CD4-positive, alpha-beta T cell treated with Interleukin-10 for 1 hour (primary cell): ENCODE measurements around the gene NDUFA8.
A peak's percentile ranks its signal among the peaks of the same experiment; 100 is the strongest.

Experiments
- DNase-seq: peaks from one replicate; pipeline ENCODE4 v3.0.0-alpha.2; 2020

The NDUFA8 gene

DNA sequence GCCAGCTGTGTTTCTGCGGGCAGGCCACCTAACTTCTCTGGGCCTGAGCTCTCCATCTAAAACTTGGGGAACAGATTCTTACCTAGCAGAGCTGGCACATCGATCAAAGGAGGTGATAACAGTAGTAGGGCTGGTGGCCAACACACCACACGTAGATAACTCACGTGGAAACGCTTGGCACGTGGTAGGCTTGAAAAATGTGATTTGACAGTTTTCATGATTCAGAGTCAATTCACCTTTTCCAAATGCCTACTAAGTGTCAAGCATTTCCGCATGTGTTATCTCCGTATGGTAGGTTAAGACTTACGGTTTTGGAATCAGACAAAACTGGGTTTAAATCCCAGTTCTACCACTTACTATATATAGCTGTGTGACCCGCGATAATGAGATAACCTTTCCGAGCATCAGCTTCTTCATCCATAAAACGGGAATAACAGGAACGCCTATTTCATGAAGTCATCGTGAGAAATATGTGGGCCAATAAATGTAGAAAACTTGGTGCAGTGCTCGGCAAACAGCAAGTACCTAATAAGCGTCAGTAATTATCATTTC, 25.5 kb downstream of the NDUFA8 start:
- no peak for DNase-seq

DNA sequence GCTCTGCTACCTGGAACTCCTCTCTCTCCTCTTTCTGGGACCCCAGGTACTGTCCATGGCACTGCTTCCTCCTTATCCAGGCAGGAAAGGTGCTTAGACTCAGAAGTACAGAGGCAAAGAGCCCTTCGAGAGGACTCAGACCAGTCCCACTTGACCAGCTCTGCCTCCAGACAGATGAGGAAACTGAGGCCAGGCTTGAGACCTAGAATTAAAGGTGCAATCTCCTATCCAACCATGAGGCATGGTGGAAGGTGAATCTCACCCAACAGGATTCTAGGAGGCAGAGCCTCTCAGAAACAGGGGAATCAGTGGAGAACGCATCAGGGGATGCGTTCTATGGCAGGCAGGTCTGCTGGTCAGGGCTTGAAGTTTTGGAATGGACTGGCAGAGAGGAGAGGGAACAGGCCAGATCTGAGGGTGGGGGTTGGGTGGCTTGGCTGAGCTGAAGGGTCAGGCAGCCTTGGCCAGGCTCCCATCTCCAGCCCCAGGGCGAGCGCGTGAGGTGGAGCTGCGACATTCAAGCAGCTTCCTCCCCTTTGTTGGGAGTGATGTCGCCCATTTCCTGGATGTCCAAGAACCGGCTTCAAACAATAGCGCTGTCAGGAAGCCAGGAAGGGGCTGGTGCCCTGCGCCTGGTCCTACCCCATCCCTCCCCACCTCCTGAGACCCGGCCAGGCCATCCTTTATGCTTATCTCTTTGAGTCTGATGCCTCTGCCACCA, 26.2 kb downstream of the NDUFA8 start:
- no peak for DNase-seq

DNA sequence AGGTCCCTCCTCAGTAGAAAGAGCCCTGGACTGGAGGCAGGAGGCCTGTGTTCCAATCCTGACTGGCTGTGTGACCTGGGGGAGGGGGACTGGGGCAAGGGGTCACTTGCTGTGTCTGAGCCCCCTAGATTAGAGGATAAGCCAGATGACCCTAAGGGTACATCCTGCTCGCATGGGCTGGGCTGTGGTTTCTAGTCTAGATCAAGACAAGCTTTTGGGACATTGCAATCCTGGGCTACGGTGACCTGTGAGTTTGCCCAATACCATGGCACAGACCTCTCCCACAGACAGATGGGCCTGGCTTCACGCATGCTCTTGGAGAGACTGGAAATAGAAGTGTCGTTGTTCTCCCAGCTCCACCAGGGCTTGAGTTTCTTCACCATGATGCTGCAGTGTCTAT, 27.0 kb downstream of the NDUFA8 start:
- no peak for DNase-seq

DNA sequence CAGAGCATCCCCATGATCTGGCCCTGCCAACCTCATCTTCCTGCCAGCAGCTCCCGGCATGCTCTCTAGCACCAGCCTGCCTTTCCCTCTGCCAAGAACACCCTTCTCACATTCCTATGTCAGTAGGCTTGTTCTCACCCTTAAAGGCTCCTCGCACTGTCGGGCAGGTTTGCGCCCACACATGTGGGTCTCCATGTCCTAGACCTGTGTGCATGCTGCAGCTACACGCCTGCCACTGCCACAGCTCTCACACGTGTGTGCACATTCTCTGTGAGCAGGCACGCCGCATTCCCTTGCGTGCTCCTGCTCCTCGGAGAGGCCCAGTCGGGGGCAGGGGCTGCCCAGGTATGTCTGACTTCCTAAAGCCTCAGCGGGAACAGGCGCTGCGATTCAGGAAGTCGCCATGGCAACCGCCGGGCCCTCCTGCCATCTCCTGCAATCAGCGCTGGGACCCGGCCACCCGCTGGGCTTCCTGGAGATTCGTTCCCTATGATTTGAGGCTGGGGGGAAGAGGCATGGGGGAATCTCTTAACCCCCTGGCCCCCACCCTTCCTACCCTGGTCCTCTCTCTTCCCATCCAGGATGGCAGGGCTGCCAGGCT, 28.1 kb downstream of the NDUFA8 start:
- DNase-seq = no peak

DNA sequence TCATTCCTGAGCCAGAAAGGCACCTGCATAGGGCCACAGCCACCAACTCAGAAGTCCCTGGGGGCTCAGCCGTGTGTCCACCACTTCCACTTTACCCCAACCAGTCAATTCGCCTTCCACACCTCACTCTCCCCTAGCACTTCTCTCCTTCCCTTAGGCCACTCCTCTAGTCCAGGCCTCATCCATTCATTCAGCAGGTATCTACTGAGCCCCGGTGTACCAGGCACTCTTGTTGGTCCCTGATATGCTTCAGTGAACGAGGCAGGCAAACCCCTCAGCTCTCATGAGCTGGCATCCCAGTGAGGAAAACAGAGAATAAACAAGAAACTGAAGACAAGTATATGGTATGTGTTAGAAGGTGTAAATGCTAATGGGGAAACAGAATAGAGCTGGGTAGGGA, 28.7 kb downstream of the NDUFA8 start:
- DNase-seq = no peak

DNA sequence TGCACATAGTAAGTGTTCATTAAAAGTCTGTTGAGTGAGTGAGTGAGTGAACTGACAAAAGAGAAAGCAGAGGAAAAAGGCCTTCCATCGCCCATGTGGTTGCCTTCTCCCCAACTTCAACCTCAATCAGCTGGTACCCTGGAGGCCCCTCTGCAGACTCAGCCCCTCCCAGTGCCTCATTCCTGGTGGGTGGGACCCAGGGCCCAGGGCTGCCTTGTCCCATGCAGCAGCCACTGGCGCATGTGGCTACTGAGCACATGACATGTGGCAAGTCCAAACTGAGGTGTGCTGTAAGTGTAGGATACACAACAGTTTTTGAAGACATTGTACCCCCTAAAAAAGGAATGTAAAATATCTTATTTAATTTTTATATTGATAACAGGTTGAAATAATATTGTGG, 29.6 kb downstream of the NDUFA8 start:
- no peak for DNase-seq

DNA sequence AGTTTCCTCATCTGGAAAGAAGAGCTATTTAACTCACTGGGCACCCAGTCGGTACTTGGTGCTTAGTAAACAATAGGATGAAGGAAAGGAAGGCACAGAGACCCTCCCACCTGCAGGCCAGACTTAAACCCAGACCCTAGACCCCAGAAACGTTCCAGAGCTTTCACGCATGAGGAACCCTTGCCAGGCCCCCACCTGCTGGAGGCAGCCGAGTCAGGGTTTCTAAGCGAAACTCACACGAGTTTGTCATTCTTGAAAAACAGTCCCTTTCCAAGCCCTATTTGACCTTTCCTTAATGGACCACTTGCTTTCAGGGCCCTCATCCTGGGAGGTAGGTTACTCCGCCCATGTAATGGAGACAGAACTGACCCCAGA, 30.6 kb downstream of the NDUFA8 start:
- DNase-seq = no peak

DNA sequence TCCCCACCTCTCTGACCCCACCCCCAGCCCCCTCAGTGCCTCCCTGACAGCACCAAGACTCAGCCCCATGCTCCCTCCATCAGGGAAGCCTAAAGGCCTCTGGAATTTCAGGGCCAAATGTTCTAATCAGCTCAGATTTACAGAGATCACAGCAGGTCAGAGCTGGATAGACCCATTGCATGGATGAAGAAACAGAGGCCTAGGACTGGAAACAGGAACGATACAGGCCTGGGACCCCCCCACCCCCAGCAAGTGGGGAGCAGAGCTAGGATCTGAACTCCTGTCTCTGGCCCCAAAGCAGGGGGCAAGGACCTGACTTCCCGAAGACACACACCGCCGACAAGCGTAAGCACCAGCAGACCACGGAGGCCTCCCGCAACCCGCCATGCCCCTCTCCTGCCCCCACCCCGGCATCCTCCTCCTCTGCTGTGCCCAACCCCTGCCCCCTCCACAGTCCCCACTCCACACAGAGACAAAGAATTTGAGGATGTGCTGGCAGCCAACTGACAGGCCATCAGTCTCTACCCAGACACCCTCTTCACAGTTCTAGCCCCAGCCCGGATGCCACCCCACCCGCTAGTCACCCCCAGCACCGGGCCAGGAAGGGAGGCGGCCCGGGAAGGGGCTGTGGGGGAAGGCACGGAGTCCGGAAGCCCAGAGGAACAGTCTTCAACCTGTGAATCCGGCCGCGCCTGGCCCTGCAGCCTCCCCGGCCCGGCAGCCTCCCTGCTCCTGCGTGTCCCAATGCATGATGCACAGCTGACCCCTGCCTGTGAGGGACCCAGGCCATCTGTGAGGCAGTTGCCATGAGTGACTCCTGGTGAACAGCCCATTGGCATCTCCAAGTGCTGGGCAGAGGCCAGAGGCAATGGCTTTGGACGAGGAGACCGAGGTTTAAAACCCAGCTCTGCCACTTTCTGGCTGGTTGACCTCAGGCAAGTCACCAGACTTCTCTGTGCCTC, 31.3 kb downstream of the NDUFA8 start:
- DNase-seq = peak; percentile 16

DNA sequence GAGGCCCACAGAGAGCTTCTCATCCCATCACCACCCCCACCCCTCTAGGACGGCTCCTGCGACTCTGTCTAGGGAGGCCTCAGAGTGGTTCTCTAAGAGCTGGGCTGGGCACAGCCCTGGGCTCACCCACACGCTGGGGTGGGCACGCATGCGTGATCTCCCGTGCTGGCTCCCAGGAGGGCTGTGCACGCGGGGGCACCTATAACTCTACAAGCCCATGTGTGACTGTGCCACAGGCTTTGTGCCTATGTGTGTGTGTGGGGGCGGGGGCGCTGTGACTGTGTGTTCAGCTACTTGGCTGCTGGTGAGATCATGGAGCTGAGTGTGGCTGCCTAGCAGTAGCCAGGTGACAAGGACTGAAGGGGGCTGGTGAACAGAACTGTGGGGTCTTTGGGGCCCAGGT, 32.2 kb downstream of the NDUFA8 start:
- DNase-seq = no peak

DNA sequence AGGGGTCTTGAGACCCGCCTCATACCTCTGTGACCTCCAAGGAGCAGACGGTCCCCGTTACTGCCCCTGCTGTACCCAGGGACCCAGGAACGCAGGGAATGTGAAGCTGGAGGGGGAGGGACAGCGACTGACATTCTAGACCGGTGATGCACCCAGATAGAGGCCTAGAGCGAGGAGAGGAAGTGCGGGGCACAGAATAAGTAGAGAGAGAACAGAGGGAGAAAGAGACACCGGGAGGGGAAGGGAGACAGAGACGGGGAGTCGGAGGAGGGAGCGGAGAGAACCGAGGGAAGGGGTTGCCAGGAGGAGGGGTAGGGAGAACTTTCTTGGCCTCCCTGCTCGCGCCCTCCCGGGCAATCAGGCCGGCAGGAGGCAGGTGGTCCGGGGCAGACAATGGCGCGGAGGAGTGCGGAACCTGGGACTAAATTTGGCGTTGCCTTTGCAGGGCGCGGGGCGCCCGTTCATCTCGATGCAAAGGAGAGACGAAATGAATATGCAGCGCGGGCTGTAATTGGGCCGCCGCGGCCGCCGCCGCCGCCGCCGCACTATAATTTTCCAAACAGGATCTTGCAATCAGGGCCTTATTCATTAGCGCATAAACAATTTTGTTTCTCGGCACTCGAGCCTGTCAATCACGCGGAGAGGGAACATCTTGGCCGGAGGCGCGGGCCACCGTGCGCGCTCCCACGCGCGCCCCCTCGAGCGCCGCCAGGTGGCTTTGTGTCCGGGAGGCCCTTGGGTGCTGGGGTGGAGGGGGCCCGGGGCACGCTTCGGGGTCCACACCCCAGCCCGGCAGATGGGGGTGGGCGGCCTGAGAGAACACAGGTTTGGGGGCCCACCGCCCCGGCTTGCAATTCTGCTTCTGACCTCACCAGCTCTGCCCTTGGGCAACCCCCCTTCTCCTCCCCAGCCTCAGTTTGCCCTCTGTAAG, 33.0 kb downstream of the NDUFA8 start:
- DNase-seq = no peak

DNA sequence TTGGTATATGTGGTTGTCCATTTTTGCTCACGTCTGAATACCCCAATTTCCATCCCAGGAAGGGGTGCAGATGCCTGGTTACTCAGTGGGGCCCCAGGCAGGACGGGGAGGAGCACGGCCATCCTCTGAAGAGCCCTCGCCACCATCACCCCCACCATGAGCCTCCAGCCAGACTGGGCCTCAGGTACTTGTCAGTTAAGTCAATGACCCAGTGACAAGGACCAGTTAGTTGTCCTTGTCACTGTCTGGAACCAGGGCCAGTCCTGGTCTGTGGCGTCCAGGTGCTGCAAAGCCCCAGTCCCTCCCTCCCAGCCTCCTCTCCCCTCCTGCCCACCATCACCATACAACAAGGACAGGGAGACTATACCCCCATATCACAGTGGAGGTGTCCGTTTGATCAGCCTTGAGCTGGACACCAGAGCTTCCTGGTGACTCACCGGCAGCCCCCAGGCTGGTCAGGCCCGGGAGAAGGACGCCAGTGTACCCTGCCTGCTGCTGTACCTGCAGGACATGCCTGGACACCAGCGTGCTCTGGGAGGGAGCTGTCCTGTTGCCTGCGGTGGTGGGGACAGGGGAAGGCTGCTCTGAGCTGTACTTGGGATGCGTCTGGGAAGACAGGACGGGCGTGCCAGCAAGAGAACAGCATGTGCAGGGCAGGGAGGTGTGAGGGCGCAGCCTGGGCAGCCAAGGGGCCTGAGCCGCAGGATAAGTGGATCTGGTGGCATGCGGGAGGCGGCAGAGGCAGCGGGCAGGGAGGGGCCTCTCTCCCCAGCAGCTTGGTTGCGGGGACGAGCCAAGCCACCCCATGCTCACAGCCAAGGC, 33.9 kb downstream of the NDUFA8 start:
- no peak for DNase-seq

DNA sequence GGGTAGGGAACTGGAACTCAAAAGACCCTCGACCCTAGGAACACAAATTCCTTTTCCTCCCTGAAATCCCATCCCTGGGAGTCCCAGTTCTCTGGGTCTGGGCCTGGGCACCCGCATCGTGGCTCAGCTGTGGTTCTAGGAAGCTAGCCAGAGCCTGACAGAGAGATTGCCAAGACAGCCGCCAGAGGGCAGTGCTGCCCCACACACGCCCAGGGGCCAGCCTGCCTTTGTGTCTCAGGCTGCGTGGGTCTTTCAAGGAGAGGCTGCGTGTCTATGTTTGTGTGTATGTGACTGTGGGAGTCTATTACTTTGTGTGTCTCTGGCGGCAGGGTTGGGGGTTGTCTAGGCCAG, 34.4 kb downstream of the NDUFA8 start:
- peak; percentile 79 for DNase-seq

DNA sequence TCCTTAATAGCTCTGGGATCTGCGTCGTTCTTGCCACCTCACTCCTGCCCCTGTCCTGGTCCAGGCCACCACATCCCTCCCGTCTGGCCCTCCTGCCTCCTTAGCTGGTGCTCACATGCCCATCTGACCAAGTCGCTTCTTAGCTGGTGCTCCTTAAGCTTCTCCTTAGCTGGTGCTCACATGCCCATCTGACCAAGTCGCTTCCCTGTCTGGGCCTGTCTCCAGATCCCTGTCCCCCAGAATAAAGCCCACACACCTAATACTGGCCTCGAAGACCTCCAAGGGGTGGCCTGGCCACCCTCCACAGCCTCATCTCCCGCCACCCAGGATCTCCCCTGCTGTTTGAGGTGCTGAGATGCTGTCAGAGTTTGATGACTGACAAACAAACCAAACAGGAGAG, 35.1 kb downstream of the NDUFA8 start:
- no peak for DNase-seq

DNA sequence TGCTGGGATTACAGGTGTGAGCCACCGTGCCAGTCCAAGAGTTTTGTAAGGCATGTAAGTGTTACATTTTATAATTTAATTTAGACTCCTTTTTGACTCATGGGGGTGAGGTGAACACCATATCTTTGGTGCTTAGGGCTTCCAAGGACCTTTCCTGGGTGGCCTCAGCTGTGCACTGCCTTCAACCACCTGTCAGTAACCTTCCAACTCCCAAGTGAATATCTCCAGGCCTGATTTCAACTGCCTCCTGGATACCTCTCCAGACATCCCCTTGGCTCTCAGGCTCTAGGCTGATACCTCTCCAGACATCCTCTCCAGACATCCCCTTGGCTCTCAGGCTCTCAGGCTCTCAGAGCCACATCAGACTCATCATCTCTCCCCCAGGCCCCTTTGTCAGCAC, 35.5 kb downstream of the NDUFA8 start:
- DNase-seq = no peak

DNA sequence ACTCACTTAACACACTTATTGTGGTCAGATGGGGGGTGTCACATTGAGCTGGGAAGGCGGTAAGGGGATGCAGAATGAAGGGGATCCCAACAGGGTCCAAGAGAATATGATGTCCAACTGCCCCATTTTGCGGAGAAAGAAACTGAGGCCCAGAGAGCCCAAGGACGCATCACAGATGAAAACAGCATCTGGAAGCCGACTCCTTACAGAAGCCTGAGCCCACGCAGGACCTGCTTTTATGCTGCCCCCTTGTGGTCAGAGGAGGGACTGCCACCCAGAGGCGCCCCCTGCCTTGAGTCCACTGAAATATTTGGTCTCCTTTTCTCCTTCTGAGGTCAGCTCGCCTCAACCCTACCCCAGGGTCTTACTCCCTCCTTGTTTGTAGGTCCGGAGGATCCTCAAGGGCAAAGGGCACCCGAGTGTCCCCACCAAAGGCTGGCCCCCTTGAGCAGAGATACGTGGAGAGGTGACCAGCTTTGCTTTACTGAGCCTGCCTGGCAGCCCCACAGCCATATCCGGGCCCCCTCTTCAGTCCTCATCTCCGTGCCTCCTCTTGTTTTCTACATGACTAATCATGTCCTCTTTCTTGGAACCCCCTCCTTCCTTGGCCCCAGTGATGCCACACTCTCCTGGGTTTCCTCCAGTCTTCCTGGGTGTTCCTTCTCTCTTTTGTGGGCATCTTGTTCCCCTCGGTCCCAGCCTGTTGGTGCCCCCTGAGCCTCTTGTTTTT, 36.5 kb downstream of the NDUFA8 start:
- peak; percentile 69 for DNase-seq

DNA sequence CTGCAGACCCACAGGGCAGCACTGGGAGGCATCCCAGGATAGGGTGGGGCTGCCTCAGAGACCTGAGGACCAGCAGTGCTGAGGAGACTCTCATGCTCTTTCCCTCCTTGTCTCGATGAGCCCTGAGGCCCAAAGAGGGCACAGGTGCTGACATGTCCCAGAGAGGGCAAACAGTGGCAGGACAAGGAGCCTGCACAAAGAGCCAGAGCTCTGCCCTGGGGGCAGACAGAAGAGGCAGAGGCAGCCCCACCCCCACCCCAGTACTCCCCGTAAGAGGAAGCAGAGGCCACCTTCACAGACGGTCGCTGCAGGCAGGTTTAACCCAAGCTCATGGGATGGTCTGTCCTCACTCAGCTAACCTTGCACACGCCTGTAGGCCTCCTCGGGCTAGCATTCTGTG, 37.1 kb downstream of the NDUFA8 start:
- DNase-seq = no peak

DNA sequence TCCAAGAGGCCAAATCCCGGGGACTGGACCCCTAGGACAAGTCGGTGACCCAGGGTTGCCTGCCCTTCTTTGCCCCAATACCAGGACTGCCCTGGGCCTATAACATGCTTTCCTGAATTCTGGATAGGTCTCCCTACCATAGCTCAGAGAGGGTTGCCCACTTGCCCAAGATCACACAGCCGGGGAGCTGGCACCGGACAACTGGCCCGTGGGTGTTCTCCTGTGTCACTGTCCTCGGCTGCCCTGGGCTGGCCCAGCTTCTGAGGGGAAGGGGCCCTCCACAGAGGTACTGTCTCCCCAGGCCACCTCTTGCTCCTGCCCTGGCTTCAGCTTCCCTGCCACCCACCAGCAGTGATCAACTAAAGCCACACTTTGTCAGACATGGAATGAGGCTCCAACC, 37.6 kb downstream of the NDUFA8 start:
- no peak for DNase-seq

DNA sequence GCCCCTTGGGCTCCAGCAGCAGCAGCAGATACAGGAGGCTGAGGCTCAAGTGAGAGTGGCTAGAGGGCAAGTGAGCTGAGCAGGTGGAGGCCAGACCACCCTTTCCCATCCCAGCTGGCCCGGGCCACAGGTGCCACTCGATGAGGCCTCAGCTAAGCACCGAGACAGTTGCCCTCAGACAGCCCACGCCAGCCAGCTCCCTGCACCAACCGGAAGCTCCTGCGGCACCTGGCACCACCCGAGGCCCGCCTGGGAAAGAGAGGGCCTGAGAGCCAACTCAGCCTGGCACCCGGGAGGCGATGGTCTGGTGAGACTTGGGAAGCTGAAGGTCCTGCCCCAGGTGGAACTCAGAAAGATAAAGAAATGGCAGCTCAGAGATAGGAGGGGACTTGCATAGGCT, 38.2 kb downstream of the NDUFA8 start:
- DNase-seq = no peak

DNA sequence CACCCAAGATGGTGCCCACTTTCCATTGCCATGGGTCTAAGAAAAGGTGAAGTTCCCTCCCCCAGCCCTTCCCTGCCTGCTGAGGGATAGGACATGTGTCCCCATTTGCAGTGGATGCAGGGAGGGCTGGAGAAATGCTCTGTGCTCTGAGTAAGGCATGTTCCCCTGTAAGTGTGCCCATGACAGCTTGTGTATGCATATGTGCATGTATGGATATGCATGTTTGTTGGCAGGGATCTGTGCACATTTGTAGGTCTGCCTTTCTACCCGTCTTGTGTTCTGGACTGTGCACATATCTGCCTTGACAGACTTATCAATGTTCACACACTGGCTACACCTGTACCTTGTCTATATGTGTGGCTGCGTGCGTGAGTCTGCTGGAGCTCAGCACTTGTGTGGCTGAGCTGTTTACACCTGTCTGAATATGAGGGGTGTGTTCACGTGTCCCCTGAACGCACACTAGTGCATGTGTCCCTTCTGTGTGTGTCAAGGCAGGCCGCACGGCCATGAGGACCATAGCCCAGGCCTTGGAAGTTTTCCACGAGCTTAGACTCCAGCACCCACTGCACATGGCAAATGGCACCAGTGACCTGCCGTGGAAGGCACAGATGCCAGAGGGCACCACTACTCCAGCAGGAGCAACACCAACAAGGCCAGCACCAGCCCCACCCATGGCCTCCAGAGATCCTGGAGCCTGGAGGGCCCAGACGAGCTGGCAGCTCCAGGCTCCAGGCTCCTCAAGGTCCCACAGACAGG, 39.1 kb downstream of the NDUFA8 start:
- no peak for DNase-seq

DNA sequence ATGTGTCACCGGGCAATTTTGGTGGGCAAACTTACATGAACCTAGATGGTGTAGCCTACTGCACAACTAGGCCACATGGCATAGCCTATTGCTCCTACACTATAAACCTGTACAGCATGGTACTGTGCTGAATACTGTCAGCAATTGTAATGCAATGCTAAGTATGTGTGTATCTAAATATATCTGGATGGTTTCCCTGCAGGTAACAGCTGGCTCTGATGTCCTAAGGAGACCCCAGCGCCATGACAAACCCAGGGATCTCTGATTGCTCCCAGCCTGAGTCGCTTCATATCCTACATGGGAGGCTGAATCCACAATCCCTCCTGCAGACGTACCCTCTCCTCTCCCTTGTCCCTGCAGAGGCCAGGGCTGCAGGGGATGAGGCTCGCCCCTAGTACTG, 39.9 kb downstream of the NDUFA8 start:
- DNase-seq = no peak
